PFSK-1 (cell line): ENCODE measurements around the gene CCDC32.

Experiments used
- POLR2AphosphoS5 ChIP-seq: IDR thresholded peaks from 2 replicates; pipeline ENCODE4 v1.6.1; 2012; ENCODE audit warnings: low read depth, mild to moderate bottlenecking, control low read depth, low read length, moderate library complexity
- REST ChIP-seq, 2 experiments: IDR thresholded peaks; 2 replicates each; pipeline versions ENCODE4 v1.6.1 to v1.8.0; 2011 to 2012; ENCODE audit warnings: low read depth in 2 of 2, low read length in 2 of 2, control low read depth in 1 of 2, inconsistent platforms in 1 of 2, mild to moderate bottlenecking in 1 of 2, moderate library complexity in 1 of 2; ENCODE audit not compliant: insufficient read depth in 1 of 2

DNA sequence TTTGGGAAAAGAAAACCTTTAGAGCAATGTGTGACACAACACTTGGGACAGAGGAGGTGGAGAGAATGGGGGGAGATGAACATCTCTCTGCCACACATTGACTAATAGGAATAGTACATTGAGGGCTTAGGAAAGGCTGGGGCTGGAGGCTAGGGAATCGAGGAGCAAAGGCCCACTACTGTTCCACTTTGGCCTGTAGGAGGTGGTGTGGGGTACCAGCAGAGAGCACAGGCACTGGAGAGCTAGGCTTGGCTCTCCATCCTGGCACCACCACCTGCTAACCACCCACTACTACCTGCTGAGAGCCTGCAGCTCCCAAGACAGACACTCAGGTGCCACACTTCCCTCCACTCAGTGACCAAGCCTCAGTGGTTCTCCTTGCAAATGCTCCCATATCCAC, 19.4 kb downstream of the CCDC32 start:
- TF ChIP-seq REST (IDR thresholded peaks at IDR 0.05; ENCODE audit: insufficient read depth in 1 of 2, low read depth in 2 of 2, low read length in 2 of 2) (no peak), POLR2AphosphoS5 (no peak)
